GM23338 (cell line): ENCODE data around the gene KIFBP.

Experiments
- EZH2 ChIP-seq: fragments of 200-600 bp; sonication (generic); IDR thresholded peaks from one replicate; pipeline ENCODE4 v1.8.0; 2017; ENCODE audit warnings: antibody characterized with exemption, mild to moderate bottlenecking, low read depth; ENCODE audit not compliant: unreplicated experiment
- EZH2phosphoT487 ChIP-seq: fragments of 200-600 bp; sonication (generic); IDR thresholded peaks from one replicate; pipeline ENCODE4 v1.8.1; 2018; ENCODE audit warnings: antibody characterized with exemption; ENCODE audit not compliant: unreplicated experiment
- POLR2AphosphoS5 ChIP-seq: IDR thresholded peaks from 2 replicates; pipeline ENCODE4 v1.6.1; 2016; ENCODE audit warnings: antibody characterized with exemption, low read depth
- TF ChIP-seq, protein P1 (sequence below), 2 experiments: fragments of 200-600 bp in 1 of 2; sonication (generic) in 1 of 2; conservative IDR thresholded peaks; 2 replicates each; pipeline versions ENCODE4 v1.5.1 to v1.6.1; 2016 to 2017; ENCODE audit warnings: antibody characterized with exemption in 2 of 2, low read depth in 2 of 2, mild to moderate bottlenecking in 2 of 2, moderate library complexity in 1 of 2
- TF ChIP-seq, protein P2 (sequence below): IDR thresholded peaks from one replicate; pipeline ENCODE4 v1.6.1; 2018; ENCODE audit warnings: antibody characterized with exemption; ENCODE audit not compliant: unreplicated experiment

DNA sequence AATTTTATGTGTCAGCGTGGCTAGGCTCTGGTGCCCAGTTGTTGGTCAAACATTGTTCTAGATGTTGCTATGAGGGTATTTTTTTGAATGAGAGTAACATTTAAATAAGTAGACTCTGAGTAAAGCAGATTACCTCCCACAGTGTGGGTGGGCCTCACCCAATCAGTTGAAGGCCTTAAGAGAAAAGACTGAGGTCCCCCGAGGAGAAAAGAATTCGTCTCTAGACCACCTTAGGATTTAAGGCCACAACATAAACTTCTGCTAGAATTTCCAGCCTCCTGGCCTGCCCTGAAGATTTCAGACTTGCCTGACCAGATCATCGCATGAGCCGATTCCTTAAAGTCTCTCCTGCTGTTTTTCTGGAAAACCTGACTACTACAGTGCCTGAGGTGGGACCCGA lies 54.2 kb downstream of the KIFBP start:
- TF ChIP-seq, protein P1, sequence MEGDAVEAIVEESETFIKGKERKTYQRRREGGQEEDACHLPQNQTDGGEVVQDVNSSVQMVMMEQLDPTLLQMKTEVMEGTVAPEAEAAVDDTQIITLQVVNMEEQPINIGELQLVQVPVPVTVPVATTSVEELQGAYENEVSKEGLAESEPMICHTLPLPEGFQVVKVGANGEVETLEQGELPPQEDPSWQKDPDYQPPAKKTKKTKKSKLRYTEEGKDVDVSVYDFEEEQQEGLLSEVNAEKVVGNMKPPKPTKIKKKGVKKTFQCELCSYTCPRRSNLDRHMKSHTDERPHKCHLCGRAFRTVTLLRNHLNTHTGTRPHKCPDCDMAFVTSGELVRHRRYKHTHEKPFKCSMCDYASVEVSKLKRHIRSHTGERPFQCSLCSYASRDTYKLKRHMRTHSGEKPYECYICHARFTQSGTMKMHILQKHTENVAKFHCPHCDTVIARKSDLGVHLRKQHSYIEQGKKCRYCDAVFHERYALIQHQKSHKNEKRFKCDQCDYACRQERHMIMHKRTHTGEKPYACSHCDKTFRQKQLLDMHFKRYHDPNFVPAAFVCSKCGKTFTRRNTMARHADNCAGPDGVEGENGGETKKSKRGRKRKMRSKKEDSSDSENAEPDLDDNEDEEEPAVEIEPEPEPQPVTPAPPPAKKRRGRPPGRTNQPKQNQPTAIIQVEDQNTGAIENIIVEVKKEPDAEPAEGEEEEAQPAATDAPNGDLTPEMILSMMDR (conservative IDR thresholded peaks at IDR 0.05; ENCODE audit: low read depth in 2 of 2), result no peak
- TF ChIP-seq EZH2 (no peak), EZH2phosphoT487 (no peak), POLR2AphosphoS5 (no peak)
- TF ChIP-seq, protein P2, sequence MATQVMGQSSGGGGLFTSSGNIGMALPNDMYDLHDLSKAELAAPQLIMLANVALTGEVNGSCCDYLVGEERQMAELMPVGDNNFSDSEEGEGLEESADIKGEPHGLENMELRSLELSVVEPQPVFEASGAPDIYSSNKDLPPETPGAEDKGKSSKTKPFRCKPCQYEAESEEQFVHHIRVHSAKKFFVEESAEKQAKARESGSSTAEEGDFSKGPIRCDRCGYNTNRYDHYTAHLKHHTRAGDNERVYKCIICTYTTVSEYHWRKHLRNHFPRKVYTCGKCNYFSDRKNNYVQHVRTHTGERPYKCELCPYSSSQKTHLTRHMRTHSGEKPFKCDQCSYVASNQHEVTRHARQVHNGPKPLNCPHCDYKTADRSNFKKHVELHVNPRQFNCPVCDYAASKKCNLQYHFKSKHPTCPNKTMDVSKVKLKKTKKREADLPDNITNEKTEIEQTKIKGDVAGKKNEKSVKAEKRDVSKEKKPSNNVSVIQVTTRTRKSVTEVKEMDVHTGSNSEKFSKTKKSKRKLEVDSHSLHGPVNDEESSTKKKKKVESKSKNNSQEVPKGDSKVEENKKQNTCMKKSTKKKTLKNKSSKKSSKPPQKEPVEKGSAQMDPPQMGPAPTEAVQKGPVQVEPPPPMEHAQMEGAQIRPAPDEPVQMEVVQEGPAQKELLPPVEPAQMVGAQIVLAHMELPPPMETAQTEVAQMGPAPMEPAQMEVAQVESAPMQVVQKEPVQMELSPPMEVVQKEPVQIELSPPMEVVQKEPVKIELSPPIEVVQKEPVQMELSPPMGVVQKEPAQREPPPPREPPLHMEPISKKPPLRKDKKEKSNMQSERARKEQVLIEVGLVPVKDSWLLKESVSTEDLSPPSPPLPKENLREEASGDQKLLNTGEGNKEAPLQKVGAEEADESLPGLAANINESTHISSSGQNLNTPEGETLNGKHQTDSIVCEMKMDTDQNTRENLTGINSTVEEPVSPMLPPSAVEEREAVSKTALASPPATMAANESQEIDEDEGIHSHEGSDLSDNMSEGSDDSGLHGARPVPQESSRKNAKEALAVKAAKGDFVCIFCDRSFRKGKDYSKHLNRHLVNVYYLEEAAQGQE, result no peak
